ENCODE data around the gene LMTK3. TPM values are rescaled to one million over a fixed set of nuclear protein-coding genes. Genes with fewer than 3 reads are reported as not detected.

Gene LMTK3
- total and polyA plus RNA-seq, 9 of the 15 experiments (the other 6 are each of a cell fraction or from before 2014, with no cell fraction given): 0.35 to 12.3 (median 2.0) TPM; not detected in 2

- TF ChIP-seq ZBTB34 (CRISPR knock-in tag; IDR thresholded peaks at IDR 0.05): no peak
- TF ChIP-seq HES1 (IDR thresholded peaks at IDR 0.05; ENCODE audit: low read depth): no peak
- no peak for TF ChIP-seq MCM2 (IDR thresholded peaks at IDR 0.05; ENCODE audit: low read depth)
- TF ChIP-seq MTA3 (IDR thresholded peaks at IDR 0.05; ENCODE audit: borderline replicate concordance): peak; percentile 45; the same call in 1 of the 2 replicates
- no peak for TF ChIP-seq RBM17 (IDR thresholded peaks at IDR 0.05; ENCODE audit: borderline replicate concordance, low read depth, low read length)
- no peak for TF ChIP-seq ZBTB2 (IDR thresholded peaks at IDR 0.05)
- peak; percentile 35 for TF ChIP-seq NEUROD1 (IDR thresholded peaks at IDR 0.05; ENCODE audit: borderline replicate concordance, low read depth, low read length, partially characterized antibody)
- TF ChIP-seq UBTF (IDR thresholded peaks at IDR 0.05; ENCODE audit: borderline replicate concordance in 1 of 2, low read depth in 2 of 2, low read length in 2 of 2): no peak
- TF ChIP-seq ZNF589 (CRISPR knock-in tag; IDR thresholded peaks at IDR 0.05; ENCODE audit: low read depth): no peak
- peak; percentile 71 for TF ChIP-seq AFF4 (CRISPR knock-in tag; IDR thresholded peaks at IDR 0.05)
- TF ChIP-seq IRF9 (tag; IDR thresholded peaks at IDR 0.05): no peak
- TF ChIP-seq E2F4 (CRISPR knock-in tag; IDR thresholded peaks at IDR 0.05; ENCODE audit: low read depth): peak; percentile 56; the same call in 1 of the 2 replicates
- no peak for TF ChIP-seq ZNF668 (CRISPR knock-in tag; IDR thresholded peaks at IDR 0.05)
These were observed 65.8 kb downstream of the LMTK3 start, which contains the start of gene GRWD1 (continued) for GRCh38 chr19:48445606-48446481.
